CD4-positive, alpha-beta T cell treated with Interleukin-4 for 4 hours (primary cell): Measurements from ENCODE around the gene FUT1.
"Not testable (repeated sequence)": the region's sequence is repeated elsewhere in the genome, so short reads cannot be mapped to it uniquely, and the experiment has no call there.

ENCODE experiments used
- DNase-seq: peaks from one replicate; pipeline ENCODE4 v3.0.0-alpha.2; 2020

Gene FUT1

GRCh38 chr19:48752496-48753365 is at the start of gene FUT1:
FUT1 (minus strand) TSS chr19:48752641; CDS start chr19:48751281, 1,360 bp downstream.
- no peak for DNase-seq

DNA sequence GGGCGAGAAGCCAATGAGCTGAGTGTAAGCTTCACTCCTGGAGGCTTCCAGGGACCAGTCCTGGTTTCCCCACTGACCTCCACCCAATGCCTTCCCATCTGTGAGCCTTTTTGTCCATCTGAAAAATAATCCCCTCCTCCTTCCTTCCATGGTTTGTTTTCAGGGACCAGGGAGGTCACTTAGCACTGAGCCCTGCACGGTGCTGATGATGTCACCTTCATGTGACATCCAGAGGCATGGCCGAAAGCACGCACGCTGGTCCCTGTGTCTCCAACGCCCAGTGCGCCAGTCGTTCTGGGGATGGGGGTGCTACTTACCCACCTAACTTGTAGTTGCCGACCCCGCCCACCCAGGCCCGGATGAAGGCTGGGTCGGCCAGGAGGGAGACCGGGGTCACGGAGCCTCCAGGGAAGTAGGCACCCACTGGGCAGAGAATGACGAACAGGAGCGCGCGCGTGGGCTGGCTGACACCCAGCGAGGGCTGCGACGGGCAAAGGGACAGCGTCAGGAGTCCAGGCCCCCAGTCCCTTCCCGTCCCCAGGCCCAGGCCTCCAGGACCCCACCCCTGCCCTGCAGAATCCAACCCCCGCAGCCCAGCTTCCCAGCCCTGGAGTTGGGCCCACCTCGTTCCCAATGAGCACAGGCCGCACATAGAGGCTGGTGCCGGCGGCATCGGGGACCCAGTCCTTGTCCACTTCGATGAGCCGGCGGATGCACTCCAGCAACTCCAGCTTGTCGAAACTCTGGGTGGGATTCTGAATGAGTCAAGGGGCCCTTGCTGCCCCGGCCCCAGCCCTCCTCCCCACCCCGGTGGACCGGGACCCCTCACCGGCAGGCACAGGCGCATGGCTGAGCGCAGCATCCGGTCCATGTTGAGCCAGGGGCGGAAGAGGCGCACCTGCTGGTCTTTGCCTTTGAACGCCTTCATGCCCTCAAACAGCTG is 47.2 kb upstream of the FUT1 start:
- DNase-seq, result no peak

- DNase-seq, result no peak
Measured at GRCh38 chr19:48798937-48799336, 46.5 kb upstream of the FUT1 start.

DNA sequence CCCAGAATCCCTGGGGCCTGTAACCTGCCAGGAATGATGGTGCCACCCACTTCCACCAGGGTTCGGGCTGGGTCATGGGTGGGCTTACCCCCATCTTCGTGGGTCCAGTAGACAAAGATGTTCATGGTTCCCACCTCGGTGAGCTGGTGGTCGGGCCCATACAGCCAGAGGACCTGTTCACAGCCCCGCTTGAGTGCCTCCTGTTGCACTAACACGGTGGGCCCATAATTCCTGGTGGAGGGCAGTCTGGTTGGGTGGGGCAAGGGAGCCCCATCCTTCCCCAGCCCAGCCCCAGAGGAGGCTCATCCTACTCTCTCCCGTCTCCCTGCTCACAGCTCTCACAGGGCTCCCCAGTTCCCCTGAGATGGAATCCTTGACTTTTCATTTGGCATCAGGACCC is 44.7 kb upstream of the FUT1 start:
- no peak for DNase-seq

- no peak for DNase-seq
Measured at GRCh38 chr19:48796298-48797083, 44.0 kb upstream of the FUT1 start.

DNA sequence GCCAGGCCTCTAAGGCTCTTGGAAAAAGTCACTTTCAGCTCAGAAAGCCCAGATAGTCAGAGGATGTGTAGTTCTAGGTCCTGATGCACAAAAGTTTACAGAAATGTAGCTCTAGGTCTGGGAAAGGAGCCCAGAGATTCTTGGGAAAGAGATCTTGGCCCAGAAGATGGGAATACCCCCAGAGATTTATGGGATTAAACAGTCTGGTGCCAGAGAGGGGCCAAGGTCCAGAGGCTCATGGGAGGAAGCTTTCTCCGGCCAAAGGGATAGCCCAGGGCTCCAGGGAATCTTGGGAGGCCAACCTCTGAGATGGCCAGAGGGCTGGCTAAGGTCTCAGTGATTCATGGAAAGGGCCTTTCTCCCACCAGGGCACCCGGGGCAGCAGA is 43.2 kb upstream of the FUT1 start:
- no peak for DNase-seq

DNA sequence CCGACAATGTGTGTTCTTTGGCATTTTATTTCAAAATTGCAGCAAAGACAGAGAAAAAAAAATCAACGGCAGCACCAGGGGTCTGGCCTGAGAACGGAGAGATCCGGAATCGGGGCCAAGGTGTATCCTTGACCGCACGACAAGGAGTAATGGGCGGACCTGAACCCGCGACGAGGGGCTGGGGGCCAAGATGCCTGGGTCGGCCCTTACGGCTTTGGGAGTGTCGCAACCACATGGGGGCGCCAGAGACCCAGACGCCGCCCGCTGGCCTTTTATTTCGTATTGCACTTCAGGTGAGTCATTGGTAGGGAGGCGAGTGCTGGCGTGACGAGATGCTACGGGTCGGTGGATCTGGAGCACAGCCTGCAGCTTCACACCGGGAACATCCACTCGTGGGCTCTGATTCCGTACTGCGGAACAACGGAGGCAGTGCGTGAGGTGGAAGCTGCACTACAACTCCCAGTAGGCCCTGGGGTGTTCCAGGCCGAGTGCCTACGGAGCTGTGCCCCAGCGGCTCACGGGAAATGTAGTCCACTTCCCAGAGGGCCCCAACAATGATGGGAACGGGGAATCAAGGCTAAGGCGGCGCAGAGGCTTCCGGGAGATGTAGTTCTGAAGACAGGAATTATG is 42.7 kb upstream of the FUT1 start:
- DNase-seq, result peak; percentile 87

- DNase-seq, result no peak
Measured at GRCh38 chr19:48794291-48794690, 41.9 kb upstream of the FUT1 start.

GRCh38 chr19:48793271-48793670 is 40.8 kb upstream of the FUT1 start:
- DNase-seq, result no peak

- not testable (repeated sequence) for DNase-seq
Measured at GRCh38 chr19:48787331-48787730, 34.9 kb upstream of the FUT1 start.

- DNase-seq, result not testable (repeated sequence)
Measured at GRCh38 chr19:48786422-48786821, 34.0 kb upstream of the FUT1 start.

- no peak for DNase-seq
Measured at GRCh38 chr19:48784527-48784926, 32.1 kb upstream of the FUT1 start.

GRCh38 chr19:48780631-48781391 is 28.4 kb upstream of the FUT1 start:
- peak; percentile 10 for DNase-seq

DNA sequence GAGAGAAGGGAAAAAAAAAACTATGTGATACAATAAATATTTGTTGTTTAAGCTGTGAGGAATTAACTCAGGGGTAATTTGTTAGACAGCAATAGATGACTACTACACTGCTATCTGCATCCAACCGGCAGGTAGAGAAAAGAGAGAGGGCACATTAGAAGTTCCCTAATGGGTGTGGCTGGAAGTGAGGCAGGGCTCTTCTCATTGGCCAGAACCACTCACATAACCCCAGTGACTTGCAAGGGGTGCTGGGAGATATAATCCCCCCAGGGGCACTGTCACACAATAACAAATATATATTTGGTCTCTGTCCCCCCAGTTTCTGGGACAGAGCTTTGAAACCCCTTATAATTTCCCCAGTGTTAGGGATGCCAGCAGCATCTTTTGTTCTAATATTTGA is 27.2 kb upstream of the FUT1 start:
- DNase-seq, result no peak

DNA sequence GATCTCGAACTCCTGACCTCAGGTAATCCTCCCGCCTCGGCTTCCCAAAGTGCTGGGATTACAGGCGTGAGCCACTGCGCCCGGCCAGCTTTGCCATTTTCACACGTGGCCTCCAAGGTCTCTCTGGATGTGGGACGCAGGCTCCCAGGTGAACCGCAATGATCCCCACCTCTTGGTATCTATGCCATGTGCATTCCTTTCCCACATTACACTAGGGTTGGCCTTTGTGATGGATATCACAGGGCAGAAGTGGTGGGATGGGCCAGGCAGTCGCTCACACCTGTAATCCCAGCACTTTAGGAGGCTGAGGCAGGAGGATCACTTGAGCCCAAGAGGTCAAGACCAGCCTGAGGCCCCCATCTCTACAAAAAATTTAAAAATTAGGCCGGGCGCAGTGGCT is 25.3 kb upstream of the FUT1 start:
- DNase-seq, result no peak

- DNase-seq, result no peak
Measured at GRCh38 chr19:48777139-48777538, 24.7 kb upstream of the FUT1 start.

- no peak for DNase-seq
Measured at GRCh38 chr19:48772503-48772953, 20.1 kb upstream of the FUT1 start.

GRCh38 chr19:48770734-48771472 is 18.5 kb upstream of the FUT1 start:
- DNase-seq, result no peak

DNA sequence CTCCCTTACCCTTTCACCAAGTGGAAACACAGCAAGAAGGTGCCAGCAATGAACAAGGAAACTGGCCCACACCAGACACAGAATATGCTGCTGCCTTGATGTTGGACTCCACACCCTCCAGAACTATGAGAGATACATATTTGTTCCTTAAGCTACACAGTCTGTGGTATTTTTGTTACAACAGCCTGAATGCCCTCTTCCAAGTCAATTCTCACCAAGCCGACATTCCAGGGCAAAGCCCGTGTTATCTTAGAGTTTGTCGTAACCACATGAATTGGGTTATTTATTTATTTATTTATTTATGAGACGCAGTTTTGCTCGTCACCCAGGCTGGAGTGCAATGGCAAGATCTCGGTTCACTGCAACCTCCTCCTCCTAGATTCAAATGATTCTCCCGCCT is 17.8 kb upstream of the FUT1 start:
- no peak for DNase-seq

DNA sequence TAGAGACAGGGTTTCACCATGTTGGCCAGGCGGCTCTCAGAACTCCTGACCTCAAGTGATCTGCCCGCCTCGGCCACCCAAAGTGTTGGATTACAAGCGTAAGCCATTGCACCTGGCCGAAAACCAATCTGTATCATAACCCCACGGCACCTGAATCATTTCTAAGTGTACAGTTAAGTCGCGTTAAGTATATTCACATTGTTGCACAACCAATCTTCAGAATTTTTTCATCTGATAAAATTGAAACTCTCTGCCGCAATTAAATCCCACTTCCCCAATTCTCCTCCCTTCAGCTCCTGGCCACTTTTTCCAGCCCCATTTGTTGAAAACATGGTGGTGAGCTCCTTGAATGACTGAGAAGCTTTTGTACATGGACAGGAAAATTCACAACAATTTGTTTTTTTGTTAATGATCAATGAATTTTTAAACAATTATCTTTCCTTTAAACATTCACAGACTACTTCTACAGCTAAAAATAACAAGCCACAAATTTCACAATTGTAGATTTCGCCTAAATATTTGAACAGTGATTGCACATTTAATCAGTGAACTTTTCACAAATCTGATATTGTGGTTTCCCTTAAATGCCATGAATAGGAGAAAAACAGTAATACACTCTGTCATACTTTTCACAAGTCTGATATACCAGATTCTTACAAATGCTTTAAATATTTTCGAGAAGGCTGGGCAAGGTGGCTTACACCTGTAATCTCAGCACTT is 16.7 kb upstream of the FUT1 start:
- DNase-seq, result no peak
